ENCODE results near the gene NELL2.

- no peak for TF ChIP-seq CTCF (conservative IDR thresholded peaks at IDR 0.05 in 1 of 2, IDR thresholded peaks at IDR 0.05 in 1 of 2; ENCODE audit: extremely low read depth in 1 of 2, insufficient read depth in 1 of 2, low read depth in 1 of 2, low read length in 2 of 2)
- TF ChIP-seq EZH2 (IDR thresholded peaks at IDR 0.05; ENCODE audit: borderline replicate concordance, low read length), result no peak
These were observed 138.1 kb downstream of the NELL2 start for GRCh38 chr12:44738051-44738450.
